ENCODE data around the gene GLTPD2. TPM values are rescaled to one million over a fixed set of nuclear protein-coding genes. Genes with fewer than 3 reads are reported as not detected.

Gene GLTPD2
- total and polyA plus RNA-seq, 2 experiments from 2014 or later: 40.1 to 100.0 TPM

GRCh38 chr17:4833178-4833940 lies 44.6 kb downstream of the GLTPD2 start, which contains the start of gene MINK1:
Gene MINK1 (plus strand): TSS chr17:4833340. CDS start chr17:4833584, 244 bp downstream.
- Histone ChIP-seq H3K4me3 (peak within 1 kb of the TSS; percentile 78), H3K4me2 (peak within 1 kb of the TSS; percentile 86), H4K20me1 (ENCODE audit: insufficient read depth, poor library complexity, severe bottlenecking) (peaks cover 21% of the 10 kb centered on the region), H3K79me2 (peaks cover 41% of the 10 kb centered on the region), H2AFZ (peak within 1 kb of the TSS; percentile 48), H3K9me3 (ENCODE audit: low read depth) (no peaks in the 10 kb centered on the region), H3K36me3 (replicated peaks; ENCODE audit: insufficient read depth, low read depth) (no peaks in the 10 kb centered on the region), H3K27ac (peak within 1 kb of the TSS; percentile 89), H3K9me2 (replicated peaks; ENCODE audit: insufficient read depth) (no peaks in the 10 kb centered on the region), H3K27me3 (no peaks in the 10 kb centered on the region), H3K4me1 (ENCODE audit: insufficient read depth) (peaks cover 16% of the 10 kb centered on the region)
- TF ChIP-seq, protein P1, sequence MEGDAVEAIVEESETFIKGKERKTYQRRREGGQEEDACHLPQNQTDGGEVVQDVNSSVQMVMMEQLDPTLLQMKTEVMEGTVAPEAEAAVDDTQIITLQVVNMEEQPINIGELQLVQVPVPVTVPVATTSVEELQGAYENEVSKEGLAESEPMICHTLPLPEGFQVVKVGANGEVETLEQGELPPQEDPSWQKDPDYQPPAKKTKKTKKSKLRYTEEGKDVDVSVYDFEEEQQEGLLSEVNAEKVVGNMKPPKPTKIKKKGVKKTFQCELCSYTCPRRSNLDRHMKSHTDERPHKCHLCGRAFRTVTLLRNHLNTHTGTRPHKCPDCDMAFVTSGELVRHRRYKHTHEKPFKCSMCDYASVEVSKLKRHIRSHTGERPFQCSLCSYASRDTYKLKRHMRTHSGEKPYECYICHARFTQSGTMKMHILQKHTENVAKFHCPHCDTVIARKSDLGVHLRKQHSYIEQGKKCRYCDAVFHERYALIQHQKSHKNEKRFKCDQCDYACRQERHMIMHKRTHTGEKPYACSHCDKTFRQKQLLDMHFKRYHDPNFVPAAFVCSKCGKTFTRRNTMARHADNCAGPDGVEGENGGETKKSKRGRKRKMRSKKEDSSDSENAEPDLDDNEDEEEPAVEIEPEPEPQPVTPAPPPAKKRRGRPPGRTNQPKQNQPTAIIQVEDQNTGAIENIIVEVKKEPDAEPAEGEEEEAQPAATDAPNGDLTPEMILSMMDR (IDR thresholded peaks at IDR 0.05; ENCODE audit: poor library complexity): no peak
- TF ChIP-seq EZH2phosphoT487 (IDR thresholded peaks at IDR 0.05; ENCODE audit: low read depth, severe bottlenecking, unreplicated experiment) (no peak), EZH2 (IDR thresholded peaks at IDR 0.05; ENCODE audit: borderline replicate concordance) (no peak)
- WGBS (ENCODE audit: low lambda C conversion rate, missing lambda C conversion rate): 1% methylated on average over 50 of the region's 91 CpGs
- peak; percentile 99 for DNase-seq (ENCODE audit: low spot score)

DNA sequence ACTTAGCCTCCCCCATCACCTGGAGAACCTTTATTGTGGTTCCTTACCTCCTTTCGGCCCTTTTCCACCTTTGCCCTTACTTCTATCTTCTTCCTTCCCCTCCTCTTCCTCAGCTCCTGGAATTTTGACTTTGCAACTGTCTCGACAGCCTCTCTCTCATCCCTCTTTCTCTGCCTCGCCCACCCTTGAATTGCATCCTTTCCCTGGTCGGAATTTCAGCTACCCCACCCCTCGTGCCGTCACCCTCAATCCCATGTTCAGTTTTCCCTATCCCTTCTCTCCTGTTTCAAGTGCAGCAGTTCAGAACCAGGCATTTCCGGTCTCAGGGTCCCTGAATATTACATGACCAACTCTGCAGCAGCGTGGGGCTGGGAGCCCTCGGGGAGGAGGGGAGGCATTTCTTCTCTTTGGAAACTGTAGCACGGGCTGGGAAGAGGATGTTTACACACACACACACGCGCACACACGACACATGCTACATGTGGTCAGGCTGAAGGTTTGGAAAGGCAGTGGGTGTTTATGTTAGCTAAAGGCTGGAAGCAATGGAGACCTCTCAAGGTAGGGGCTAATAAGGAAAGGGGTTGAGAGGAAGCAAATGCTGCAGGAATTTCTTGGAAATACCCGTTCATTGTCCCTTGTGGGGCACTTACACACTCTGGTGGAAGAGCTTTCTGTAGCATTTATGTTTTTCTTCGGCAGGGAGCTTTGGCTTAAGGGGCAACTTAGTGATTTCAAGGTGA lies 45.3 kb downstream of the GLTPD2 start:
- peaks cover 49% of the 10 kb centered on the region for H3K79me2 ChIP-seq
- H3K4me2 ChIP-seq: peak overlapping the region; percentile 86
- peak; percentile 68 for DNase-seq (ENCODE audit: low spot score)
- WGBS (ENCODE audit: low lambda C conversion rate, missing lambda C conversion rate): 2% methylated on average over 15 of the region's 15 CpGs
- H3K4me1 ChIP-seq (ENCODE audit: insufficient read depth): peaks cover 17% of the 10 kb centered on the region
- peak overlapping the region; percentile 78 for H3K4me3 ChIP-seq
- TF ChIP-seq, protein P1 (IDR thresholded peaks at IDR 0.05; ENCODE audit: poor library complexity): no peak
- TF ChIP-seq EZH2phosphoT487 (IDR thresholded peaks at IDR 0.05; ENCODE audit: low read depth, severe bottlenecking, unreplicated experiment) (no peak), EZH2 (IDR thresholded peaks at IDR 0.05; ENCODE audit: borderline replicate concordance) (no peak)
- H3K27me3 ChIP-seq: no peaks in the 10 kb centered on the region
- peak overlapping the region; percentile 89 for H3K27ac ChIP-seq
- no peaks in the 10 kb centered on the region for H3K9me3 ChIP-seq (ENCODE audit: low read depth)
- H4K20me1 ChIP-seq (ENCODE audit: insufficient read depth, poor library complexity, severe bottlenecking): peaks cover 21% of the 10 kb centered on the region
- no peaks in the 10 kb centered on the region for H3K36me3 ChIP-seq (replicated peaks; ENCODE audit: insufficient read depth, low read depth)
- H2AFZ ChIP-seq: peak overlapping the region; percentile 48
- H3K9me2 ChIP-seq (replicated peaks; ENCODE audit: insufficient read depth): no peaks in the 10 kb centered on the region

DNA sequence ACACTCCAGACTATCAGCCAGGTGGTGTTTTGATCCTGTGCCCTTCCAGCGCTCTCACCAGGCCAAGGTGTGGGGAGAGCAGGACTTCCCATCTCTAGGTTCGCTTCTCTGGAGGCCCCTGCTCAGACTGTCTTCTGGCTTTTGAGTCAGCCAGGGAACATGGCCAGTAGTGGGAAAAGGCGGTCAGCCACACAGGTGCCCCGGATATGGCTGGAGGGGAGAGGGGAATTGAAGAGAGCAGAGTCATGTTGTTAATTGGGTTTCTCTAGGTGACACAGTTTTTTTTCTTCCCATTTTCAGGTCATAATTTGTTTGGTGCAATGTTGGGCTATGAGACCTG lies 45.9 kb downstream of the GLTPD2 start:
- peak overlapping the region; percentile 78 for H3K4me3 ChIP-seq
- H3K4me1 ChIP-seq (ENCODE audit: insufficient read depth): peaks cover 20% of the 10 kb centered on the region
- peaks cover 54% of the 10 kb centered on the region for H3K79me2 ChIP-seq
- no peak overlapping the region for H2AFZ ChIP-seq
- H3K9me3 ChIP-seq (ENCODE audit: low read depth): no peaks in the 10 kb centered on the region
- peak overlapping the region; percentile 89 for H3K27ac ChIP-seq
- peak overlapping the region; percentile 86 for H3K4me2 ChIP-seq
- no peaks in the 10 kb centered on the region for H3K9me2 ChIP-seq (replicated peaks; ENCODE audit: insufficient read depth)
- WGBS (ENCODE audit: low lambda C conversion rate, missing lambda C conversion rate): 59% methylated on average over 4 of the region's 4 CpGs
- no peaks in the 10 kb centered on the region for H3K36me3 ChIP-seq (replicated peaks; ENCODE audit: insufficient read depth, low read depth)
- TF ChIP-seq EZH2 (IDR thresholded peaks at IDR 0.05; ENCODE audit: borderline replicate concordance) (no peak), EZH2phosphoT487 (IDR thresholded peaks at IDR 0.05; ENCODE audit: low read depth, severe bottlenecking, unreplicated experiment) (no peak)
- TF ChIP-seq, protein P1 (IDR thresholded peaks at IDR 0.05; ENCODE audit: poor library complexity): no peak
- DNase-seq (ENCODE audit: low spot score): no peak
- H4K20me1 ChIP-seq (ENCODE audit: insufficient read depth, poor library complexity, severe bottlenecking): peaks cover 26% of the 10 kb centered on the region
- H3K27me3 ChIP-seq: no peaks in the 10 kb centered on the region

Measured in hepatocyte (in vitro differentiated cells).